ENCODE measurements around the gene CIAO1. TPM values are rescaled to one million over a fixed set of nuclear protein-coding genes. Genes with fewer than 3 reads are reported as not detected.

CIAO1 gene
- total and polyA plus RNA-seq, 2 of the 4 experiments (the other 2 are of a cell fraction): 81.1 to 94.3 TPM

GRCh38 chr2:96276787-96277499, 10.9 kb downstream of the CIAO1 start:
- Histone ChIP-seq H3K79me1 (ENCODE audit: low read depth in 1 of 2, low read length in 2 of 2) (peaks cover under 1 to 7% of the 10 kb centered on the region in 2 experiments; a peak in 2 of 4 replicates), H3K9ac (ENCODE audit: low read depth, low read length) (no peak overlapping the region), H2AK9ac (replicated peaks; ENCODE audit: low read depth, low read length, poor library complexity) (no peak overlapping the region), H3K4me3 (ENCODE audit: insufficient read depth, low read depth, low read length) (no peak overlapping the region), H4K20me1 (ENCODE audit: insufficient read depth, low read length) (peaks cover 3% of the 10 kb centered on the region; the same call in 1 of the 2 replicates), H4K91ac (ENCODE audit: insufficient read depth, low read depth, low read length) (no peak overlapping the region), H3K23ac (ENCODE audit: low read depth, low read length) (no peak overlapping the region), H3K4me2 (ENCODE audit: low read depth, low read length) (no peak overlapping the region), H2BK15ac (ENCODE audit: low read depth, low read length) (no peak overlapping the region), H3K14ac (replicated peaks; ENCODE audit: low read depth, low read length) (no peak overlapping the region), H2BK120ac (ENCODE audit: low read depth, low read length) (no peak overlapping the region), H2BK5ac (ENCODE audit: low read depth, low read length, poor library complexity, severe bottlenecking) (no peak overlapping the region), H4K8ac (ENCODE audit: low read depth in 2 of 2, low read length in 2 of 2) (no peak overlapping the region), H2BK20ac (ENCODE audit: low read depth, low read length) (no peak overlapping the region), H3K27me3 (ENCODE audit: control insufficient read depth, insufficient read depth, low read length) (no peaks in the 10 kb centered on the region), H2AFZ (replicated peaks; ENCODE audit: low read length, poor library complexity) (no peak overlapping the region), H3K56ac (ENCODE audit: extremely low read depth, insufficient read depth, low read length) (no peak overlapping the region), H3K4ac (ENCODE audit: low read depth, low read length) (no peak overlapping the region), H3K18ac (ENCODE audit: low read depth, low read length) (no peak overlapping the region), H3K9me1 (ENCODE audit: insufficient read depth, low read length) (no peaks in the 10 kb centered on the region), H4K5ac (ENCODE audit: low read depth, low read length) (no peak overlapping the region), H3K36me3 (ENCODE audit: control insufficient read depth, insufficient read depth, low read length) (peaks cover 67% of the 10 kb centered on the region), H3K4me1 (ENCODE audit: control insufficient read depth, insufficient read depth, low read length) (peaks cover 3% of the 10 kb centered on the region; the same call in 1 of the 2 replicates), H3K27ac (ENCODE audit: insufficient read depth, low read length) (no peak overlapping the region), H3K9me3 (ENCODE audit: control insufficient read depth, insufficient read depth, low read length) (no peaks in the 10 kb centered on the region), H2AK5ac (ENCODE audit: low read depth, low read length) (no peak overlapping the region)
- TF ChIP-seq SMC3 (IDR thresholded peaks at IDR 0.05; ENCODE audit: low read depth, low read length): no peak
- TF ChIP-seq ELK1 (IDR thresholded peaks at IDR 0.05; ENCODE audit: borderline replicate concordance, low read depth, low read length): no peak
- TF ChIP-seq RAD21 (IDR thresholded peaks at IDR 0.05; ENCODE audit: low read length): no peak
- TF ChIP-seq CHD1 (IDR thresholded peaks at IDR 0.05; ENCODE audit: low read depth, low read length): no peak
- TF ChIP-seq NFE2L2 (IDR thresholded peaks at IDR 0.05; ENCODE audit: low read depth, low read length): no peak
- TF ChIP-seq FOS (IDR thresholded peaks at IDR 0.05; ENCODE audit: low read depth, low read length): no peak
- no peak for TF ChIP-seq RCOR1 (IDR thresholded peaks at IDR 0.05; ENCODE audit: insufficient replicate concordance, low read length)
- no peak for TF ChIP-seq MAZ (IDR thresholded peaks at IDR 0.05; ENCODE audit: borderline replicate concordance, low read depth, low read length)
- no peak for TF ChIP-seq BHLHE40 (IDR thresholded peaks at IDR 0.05; ENCODE audit: low read depth, low read length)
- 98% methylated on average over 9 of the region's 21 CpGs; no CpG with 5 or more reads in 1 of the 2 experiments for WGBS, 2 experiments (ENCODE audit: extremely low coverage in 2 of 2, insufficient read length in 1 of 2)
- dilution Hi-C loops (cut with HindIII; ENCODE audit: low sequenced_read_pairs, unreplicated experiment): no loop called here
- ATAC-seq (ENCODE audit: low read depth): no peak
- BruUV-seq (replicated peaks): no TSS peak
- POLR2A ChIA-PET (ENCODE audit: unreplicated experiment): interaction anchor here (1.0 kb wide), 1 partner anchor 24 kb away, joined by 4 read pairs; no protein-coding TSS in a partner anchor
- intact Hi-C loops (cut with micrococcal nuclease): no loop called here
- CTCF ChIA-PET: interaction anchor here (0.7 to 1.4 kb wide), 2 partner anchors 10 to 259 kb away, joined by 6 to 9 read pairs; no protein-coding TSS in a partner anchor
- DNase-seq: no peak
- in situ Hi-C loops (cut with MboI; ENCODE audit: low sequenced_read_pairs): no loop called here

Data from IMR-90 (cell line).